Measurements from ENCODE around the gene MACF1.
"Not testable (repeated sequence)": the region's sequence is repeated elsewhere in the genome, so short reads cannot be mapped to it uniquely, and the experiment has no call there.

MACF1 gene

GRCh38 chr1:39515131-39516086, 310.9 kb downstream of the MACF1 start:
- DNase-seq (ENCODE audit: low spot score) = not testable (repeated sequence)

- DNase-seq (ENCODE audit: low spot score) = not testable (repeated sequence)
These were observed 312.3 kb downstream of the MACF1 start for GRCh38 chr1:39516841-39517240.

- DNase-seq (ENCODE audit: low spot score) = not testable (repeated sequence)
These were observed 313.4 kb downstream of the MACF1 start for GRCh38 chr1:39517936-39518335.

GRCh38 chr1:39519376-39519775, 314.9 kb downstream of the MACF1 start:
- not testable (repeated sequence) for DNase-seq (ENCODE audit: low spot score)

- DNase-seq (ENCODE audit: low spot score) = not testable (repeated sequence)
These were observed 317.7 kb downstream of the MACF1 start for GRCh38 chr1:39522221-39522620.

- no peak for DNase-seq (ENCODE audit: low spot score)
These were observed 318.4 kb downstream of the MACF1 start for GRCh38 chr1:39522661-39523567.

- DNase-seq (ENCODE audit: low spot score) = no peak
These were observed 319.7 kb downstream of the MACF1 start for GRCh38 chr1:39524171-39524570.

- no peak for DNase-seq (ENCODE audit: low spot score)
These were observed 320.3 kb downstream of the MACF1 start for GRCh38 chr1:39524591-39525365.

- no peak for DNase-seq (ENCODE audit: low spot score)
These were observed 321.1 kb downstream of the MACF1 start for GRCh38 chr1:39525366-39526165.

- DNase-seq (ENCODE audit: low spot score) = no peak
These were observed 322.1 kb downstream of the MACF1 start for GRCh38 chr1:39526466-39527189.

- not testable (repeated sequence) for DNase-seq (ENCODE audit: low spot score)
These were observed 322.7 kb downstream of the MACF1 start for GRCh38 chr1:39527190-39527579.

- DNase-seq (ENCODE audit: low spot score) = no peak
These were observed 323.6 kb downstream of the MACF1 start for GRCh38 chr1:39528082-39528481.

GRCh38 chr1:39529901-39530535, 325.5 kb downstream of the MACF1 start:
- no peak for DNase-seq (ENCODE audit: low spot score)

- no peak for DNase-seq (ENCODE audit: low spot score)
These were observed 327.0 kb downstream of the MACF1 start for GRCh38 chr1:39531526-39531925.

- DNase-seq (ENCODE audit: low spot score) = no peak
These were observed 328.9 kb downstream of the MACF1 start for GRCh38 chr1:39533442-39533841.

Data from globus pallidus (tissue), 1 donor.